ENCODE data around the gene PRR27.

DNA sequence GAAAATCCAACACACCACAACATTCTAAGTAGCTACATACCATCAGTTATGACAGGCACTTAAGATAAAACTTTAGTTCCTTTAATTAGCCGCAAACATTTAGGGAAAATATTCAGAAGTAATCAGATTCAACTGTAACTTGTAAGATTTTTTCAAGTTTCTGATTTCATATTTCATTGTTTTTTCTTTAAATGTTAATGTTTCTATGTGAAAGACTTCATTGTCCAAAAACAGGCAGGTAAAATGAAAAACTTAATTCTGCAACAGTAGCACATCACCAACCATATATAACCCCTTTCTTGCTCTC is 29.9 kb downstream of the PRR27 start:
- TF ChIP-seq YY1 (IDR thresholded peaks at IDR 0.05; ENCODE audit: insufficient read depth, insufficient read length) (no peak), SUZ12 (IDR thresholded peaks at IDR 0.05; ENCODE audit: extremely low read depth, insufficient read depth, insufficient read length) (no peak)
